ENCODE results near the gene GRB14.

DNA sequence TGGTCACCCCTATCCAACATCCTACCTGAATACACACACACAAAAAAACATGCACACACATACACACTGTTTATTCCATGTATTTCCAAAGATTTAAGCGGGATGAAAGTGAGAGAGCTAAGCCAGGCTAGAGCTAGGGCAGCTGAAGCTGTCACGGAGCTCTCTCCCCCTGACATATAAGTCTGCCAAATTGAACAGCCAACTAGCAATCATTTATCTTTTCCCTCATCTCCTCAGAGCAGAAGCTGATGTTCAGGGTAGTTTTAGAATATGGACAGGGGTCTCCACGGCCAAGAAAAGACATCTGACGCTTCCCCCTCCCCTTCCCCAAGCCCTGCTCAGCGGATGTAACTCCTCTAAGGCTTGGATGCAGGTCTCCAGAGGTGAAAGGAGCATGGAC lies 171.6 kb downstream of the GRB14 start:
- TF ChIP-seq, protein P1, sequence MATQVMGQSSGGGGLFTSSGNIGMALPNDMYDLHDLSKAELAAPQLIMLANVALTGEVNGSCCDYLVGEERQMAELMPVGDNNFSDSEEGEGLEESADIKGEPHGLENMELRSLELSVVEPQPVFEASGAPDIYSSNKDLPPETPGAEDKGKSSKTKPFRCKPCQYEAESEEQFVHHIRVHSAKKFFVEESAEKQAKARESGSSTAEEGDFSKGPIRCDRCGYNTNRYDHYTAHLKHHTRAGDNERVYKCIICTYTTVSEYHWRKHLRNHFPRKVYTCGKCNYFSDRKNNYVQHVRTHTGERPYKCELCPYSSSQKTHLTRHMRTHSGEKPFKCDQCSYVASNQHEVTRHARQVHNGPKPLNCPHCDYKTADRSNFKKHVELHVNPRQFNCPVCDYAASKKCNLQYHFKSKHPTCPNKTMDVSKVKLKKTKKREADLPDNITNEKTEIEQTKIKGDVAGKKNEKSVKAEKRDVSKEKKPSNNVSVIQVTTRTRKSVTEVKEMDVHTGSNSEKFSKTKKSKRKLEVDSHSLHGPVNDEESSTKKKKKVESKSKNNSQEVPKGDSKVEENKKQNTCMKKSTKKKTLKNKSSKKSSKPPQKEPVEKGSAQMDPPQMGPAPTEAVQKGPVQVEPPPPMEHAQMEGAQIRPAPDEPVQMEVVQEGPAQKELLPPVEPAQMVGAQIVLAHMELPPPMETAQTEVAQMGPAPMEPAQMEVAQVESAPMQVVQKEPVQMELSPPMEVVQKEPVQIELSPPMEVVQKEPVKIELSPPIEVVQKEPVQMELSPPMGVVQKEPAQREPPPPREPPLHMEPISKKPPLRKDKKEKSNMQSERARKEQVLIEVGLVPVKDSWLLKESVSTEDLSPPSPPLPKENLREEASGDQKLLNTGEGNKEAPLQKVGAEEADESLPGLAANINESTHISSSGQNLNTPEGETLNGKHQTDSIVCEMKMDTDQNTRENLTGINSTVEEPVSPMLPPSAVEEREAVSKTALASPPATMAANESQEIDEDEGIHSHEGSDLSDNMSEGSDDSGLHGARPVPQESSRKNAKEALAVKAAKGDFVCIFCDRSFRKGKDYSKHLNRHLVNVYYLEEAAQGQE (IDR thresholded peaks at IDR 0.05; ENCODE audit: insufficient replicate concordance, low read depth), result no peak
- TF ChIP-seq, protein P2, sequence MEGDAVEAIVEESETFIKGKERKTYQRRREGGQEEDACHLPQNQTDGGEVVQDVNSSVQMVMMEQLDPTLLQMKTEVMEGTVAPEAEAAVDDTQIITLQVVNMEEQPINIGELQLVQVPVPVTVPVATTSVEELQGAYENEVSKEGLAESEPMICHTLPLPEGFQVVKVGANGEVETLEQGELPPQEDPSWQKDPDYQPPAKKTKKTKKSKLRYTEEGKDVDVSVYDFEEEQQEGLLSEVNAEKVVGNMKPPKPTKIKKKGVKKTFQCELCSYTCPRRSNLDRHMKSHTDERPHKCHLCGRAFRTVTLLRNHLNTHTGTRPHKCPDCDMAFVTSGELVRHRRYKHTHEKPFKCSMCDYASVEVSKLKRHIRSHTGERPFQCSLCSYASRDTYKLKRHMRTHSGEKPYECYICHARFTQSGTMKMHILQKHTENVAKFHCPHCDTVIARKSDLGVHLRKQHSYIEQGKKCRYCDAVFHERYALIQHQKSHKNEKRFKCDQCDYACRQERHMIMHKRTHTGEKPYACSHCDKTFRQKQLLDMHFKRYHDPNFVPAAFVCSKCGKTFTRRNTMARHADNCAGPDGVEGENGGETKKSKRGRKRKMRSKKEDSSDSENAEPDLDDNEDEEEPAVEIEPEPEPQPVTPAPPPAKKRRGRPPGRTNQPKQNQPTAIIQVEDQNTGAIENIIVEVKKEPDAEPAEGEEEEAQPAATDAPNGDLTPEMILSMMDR (IDR thresholded peaks at IDR 0.05; ENCODE audit: insufficient read depth, low read length), result no peak
- no peak for TF ChIP-seq POLR2AphosphoS5 (IDR thresholded peaks at IDR 0.05; ENCODE audit: low read depth)

Measured in HL-60 (cell line).